Peyer's patch (tissue), 4 donors: ENCODE results near the gene KSR2. TPM values are rescaled to one million over a fixed set of nuclear protein-coding genes. Genes with fewer than 3 reads are reported as not detected.
A peak's percentile ranks its signal among the peaks of the same experiment; 100 is the strongest.

ENCODE experiments used
- DNase-seq, 3 donors: peaks; one replicate each; pipeline ENCODE4 v3.0.0-alpha.2; 2017 to 2019
- H3K27ac ChIP-seq, 4 donors: fragments of 200-600 bp; sonication (generic); one replicate each; pipeline ENCODE4 v1.5.1; 2016 to 2019
- H3K27me3 ChIP-seq, 2 donors: fragments of 200-600 bp; sonication (generic); one replicate each; pipeline ENCODE4 v1.5.1; 2019
- H3K36me3 ChIP-seq, 3 donors: fragments of 200-600 bp; sonication (generic); one replicate each; pipeline ENCODE4 v1.5.1; 2016 to 2019
- H3K4me1 ChIP-seq, 4 donors: fragments of 200-600 bp; sonication (generic); one replicate each; pipeline ENCODE4 v1.5.1; 2016 to 2019
- H3K4me3 ChIP-seq, 4 donors: fragments of 200-600 bp; sonication (generic); 1 replicate in 3 of 4; 2 replicates in 1 of 4; pipeline ENCODE4 v1.5.1; 2016 to 2019; ENCODE audit warnings: mild to moderate bottlenecking in 1 of 4
- H3K9me3 ChIP-seq, 4 donors: fragments of 200-600 bp; sonication (generic); one replicate each; pipeline ENCODE4 v1.5.1; 2016 to 2019; ENCODE audit warnings: mild to moderate bottlenecking in 1 of 4
- POLR2A ChIP-seq, 2 donors: fragments of 450-650 bp; IDR thresholded peaks; one replicate each; pipeline ENCODE4 v1.5.1; 2017; ENCODE audit warnings: antibody characterized with exemption in 2 of 2, mild to moderate bottlenecking in 2 of 2, moderate library complexity in 2 of 2
- total RNA-seq, 4 donors: library from RNA; depleted of rRNA; stranded (reverse); fragments of >200 nt; gene quantifications; one replicate each; pipeline ENCODE4 v1.1.0, GENCODE V29; 2016
- TF ChIP-seq, protein P1 (sequence below), 6 experiments: fragments of 450-650 bp in 4 of 6; fragments of 200-600 bp in 2 of 6; sonication (generic) in 1 of 6; IDR thresholded peaks; one replicate each; pipeline ENCODE4 v1.5.1; 2017 to 2019; ENCODE audit warnings: antibody characterized with exemption in 6 of 6, mild to moderate bottlenecking in 3 of 6, moderate library complexity in 1 of 6

KSR2 gene
- total RNA-seq, 4 donors from 2014 or later: 0.27 to 0.53 (median 0.28) TPM; not detected in 1

DNA sequence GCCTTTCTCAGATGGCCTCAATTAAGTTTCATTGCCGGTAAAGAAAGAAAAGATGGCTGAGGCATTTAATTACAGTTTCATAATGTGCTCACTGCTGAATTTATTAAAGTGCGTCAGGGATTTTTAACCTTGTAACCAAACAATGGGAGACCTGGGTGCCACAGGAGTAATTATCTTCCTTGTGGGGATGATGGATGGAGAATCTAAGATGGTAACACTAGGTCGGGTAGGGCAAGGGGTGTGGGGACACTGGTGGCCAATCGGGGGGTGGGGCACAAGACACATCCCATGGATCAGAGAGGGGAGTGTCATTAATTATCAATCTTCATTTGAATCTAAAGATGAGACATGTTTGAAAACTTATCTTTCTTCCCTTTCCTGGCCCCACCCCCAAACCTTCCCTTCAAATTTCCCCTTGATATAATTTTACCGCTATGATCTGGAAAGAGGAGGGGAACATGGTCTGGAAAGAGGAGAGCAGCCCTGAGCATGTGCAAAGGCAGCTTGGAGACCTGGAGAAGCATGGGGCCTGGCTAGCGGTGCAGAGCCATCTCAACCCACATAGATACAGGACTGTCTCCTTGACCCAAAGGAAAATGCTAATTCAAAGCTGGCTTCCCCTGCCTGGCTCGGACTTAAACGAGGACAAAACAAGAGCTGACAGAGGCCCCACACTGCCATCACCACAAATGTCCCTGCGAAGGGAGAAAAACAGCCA is 376.0 kb downstream of the KSR2 start:
- Histone ChIP-seq H3K4me3 (no peak overlapping the region), H3K27ac (no peak overlapping the region), H3K4me1 (no peaks in the 10 kb centered on the region), H3K9me3 (no peaks in the 10 kb centered on the region), H3K36me3 (no peaks in the 10 kb centered on the region), H3K27me3 (no peaks in the 10 kb centered on the region)
- TF ChIP-seq POLR2A (IDR thresholded peaks at IDR 0.05): no peak
- TF ChIP-seq, protein P1, sequence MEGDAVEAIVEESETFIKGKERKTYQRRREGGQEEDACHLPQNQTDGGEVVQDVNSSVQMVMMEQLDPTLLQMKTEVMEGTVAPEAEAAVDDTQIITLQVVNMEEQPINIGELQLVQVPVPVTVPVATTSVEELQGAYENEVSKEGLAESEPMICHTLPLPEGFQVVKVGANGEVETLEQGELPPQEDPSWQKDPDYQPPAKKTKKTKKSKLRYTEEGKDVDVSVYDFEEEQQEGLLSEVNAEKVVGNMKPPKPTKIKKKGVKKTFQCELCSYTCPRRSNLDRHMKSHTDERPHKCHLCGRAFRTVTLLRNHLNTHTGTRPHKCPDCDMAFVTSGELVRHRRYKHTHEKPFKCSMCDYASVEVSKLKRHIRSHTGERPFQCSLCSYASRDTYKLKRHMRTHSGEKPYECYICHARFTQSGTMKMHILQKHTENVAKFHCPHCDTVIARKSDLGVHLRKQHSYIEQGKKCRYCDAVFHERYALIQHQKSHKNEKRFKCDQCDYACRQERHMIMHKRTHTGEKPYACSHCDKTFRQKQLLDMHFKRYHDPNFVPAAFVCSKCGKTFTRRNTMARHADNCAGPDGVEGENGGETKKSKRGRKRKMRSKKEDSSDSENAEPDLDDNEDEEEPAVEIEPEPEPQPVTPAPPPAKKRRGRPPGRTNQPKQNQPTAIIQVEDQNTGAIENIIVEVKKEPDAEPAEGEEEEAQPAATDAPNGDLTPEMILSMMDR (IDR thresholded peaks at IDR 0.05): no peak
- no peak for DNase-seq

DNA sequence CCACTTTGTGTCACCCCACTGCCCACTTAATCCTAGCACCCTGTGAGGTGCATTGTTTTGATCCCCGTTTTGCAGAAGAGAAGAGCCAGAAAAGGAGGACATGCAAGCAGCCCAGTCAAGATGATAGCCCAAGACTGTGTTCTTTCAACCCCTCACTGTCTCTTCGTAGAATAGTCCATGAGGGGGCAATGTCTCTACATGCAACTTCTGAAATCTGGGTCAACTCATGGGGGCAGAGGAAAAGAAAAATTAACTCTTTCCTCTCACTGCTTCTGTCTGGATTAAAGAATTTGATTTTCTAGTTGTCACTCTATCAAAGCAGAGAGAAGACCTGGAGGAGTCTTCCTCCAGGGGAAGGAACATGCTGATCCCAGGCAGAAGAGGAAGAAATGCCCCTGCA is 377.8 kb downstream of the KSR2 start:
- Histone ChIP-seq H3K36me3 (no peaks in the 10 kb centered on the region), H3K27me3 (no peaks in the 10 kb centered on the region), H3K9me3 (no peaks in the 10 kb centered on the region), H3K4me3 (no peak overlapping the region), H3K4me1 (no peaks in the 10 kb centered on the region), H3K27ac (no peak overlapping the region)
- no peak for DNase-seq
- TF ChIP-seq, protein P1 (IDR thresholded peaks at IDR 0.05): no peak
- TF ChIP-seq POLR2A (IDR thresholded peaks at IDR 0.05): no peak

DNA sequence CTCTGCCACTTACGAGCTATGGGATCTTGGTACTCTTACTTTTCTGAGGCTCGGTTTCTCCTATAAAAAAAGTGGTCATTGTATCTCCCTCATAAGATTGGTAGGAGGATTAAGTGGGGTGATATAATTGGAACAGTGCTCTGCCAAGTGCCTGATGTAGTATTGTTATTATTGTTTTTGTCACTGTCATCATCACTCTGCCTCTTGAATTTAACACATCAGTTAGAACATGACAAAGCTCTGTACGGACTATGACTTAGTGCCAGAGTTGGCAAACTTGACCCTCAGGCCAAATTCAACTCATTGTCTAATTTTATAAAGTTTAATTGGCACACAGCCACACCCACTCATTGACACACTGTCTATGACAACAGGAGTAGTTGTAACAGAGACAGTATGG is 378.4 kb downstream of the KSR2 start:
- Histone ChIP-seq H3K4me3 (no peak overlapping the region), H3K27ac (no peak overlapping the region), H3K9me3 (no peaks in the 10 kb centered on the region), H3K4me1 (no peaks in the 10 kb centered on the region), H3K27me3 (no peaks in the 10 kb centered on the region), H3K36me3 (no peaks in the 10 kb centered on the region)
- no peak for TF ChIP-seq POLR2A (IDR thresholded peaks at IDR 0.05)
- TF ChIP-seq, protein P1 (IDR thresholded peaks at IDR 0.05): no peak
- DNase-seq: no peak

DNA sequence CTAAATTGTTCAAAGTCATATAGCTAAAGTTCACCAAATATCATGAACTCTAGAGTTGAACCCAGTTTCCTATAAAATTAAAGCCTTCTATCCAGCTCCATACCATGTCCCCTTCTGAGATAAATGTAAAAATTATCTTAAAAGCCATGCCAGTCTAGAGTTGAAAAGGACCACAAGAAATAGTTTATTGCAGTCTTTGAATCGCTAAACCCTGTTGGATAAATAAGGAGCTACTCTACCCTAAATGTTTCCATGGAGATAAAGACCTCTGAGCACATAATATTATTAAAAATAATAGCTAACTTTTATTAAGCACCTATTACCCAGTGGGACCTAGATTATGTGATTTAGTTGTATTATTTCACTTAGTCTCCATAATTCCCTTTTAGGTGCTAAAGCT is 379.8 kb downstream of the KSR2 start:
- TF ChIP-seq POLR2A (IDR thresholded peaks at IDR 0.05): no peak
- TF ChIP-seq, protein P1 (IDR thresholded peaks at IDR 0.05): no peak
- Histone ChIP-seq H3K4me3 (no peak overlapping the region), H3K4me1 (no peaks in the 10 kb centered on the region), H3K9me3 (no peaks in the 10 kb centered on the region), H3K36me3 (no peaks in the 10 kb centered on the region), H3K27ac (no peak overlapping the region), H3K27me3 (no peaks in the 10 kb centered on the region)
- DNase-seq: no peak

DNA sequence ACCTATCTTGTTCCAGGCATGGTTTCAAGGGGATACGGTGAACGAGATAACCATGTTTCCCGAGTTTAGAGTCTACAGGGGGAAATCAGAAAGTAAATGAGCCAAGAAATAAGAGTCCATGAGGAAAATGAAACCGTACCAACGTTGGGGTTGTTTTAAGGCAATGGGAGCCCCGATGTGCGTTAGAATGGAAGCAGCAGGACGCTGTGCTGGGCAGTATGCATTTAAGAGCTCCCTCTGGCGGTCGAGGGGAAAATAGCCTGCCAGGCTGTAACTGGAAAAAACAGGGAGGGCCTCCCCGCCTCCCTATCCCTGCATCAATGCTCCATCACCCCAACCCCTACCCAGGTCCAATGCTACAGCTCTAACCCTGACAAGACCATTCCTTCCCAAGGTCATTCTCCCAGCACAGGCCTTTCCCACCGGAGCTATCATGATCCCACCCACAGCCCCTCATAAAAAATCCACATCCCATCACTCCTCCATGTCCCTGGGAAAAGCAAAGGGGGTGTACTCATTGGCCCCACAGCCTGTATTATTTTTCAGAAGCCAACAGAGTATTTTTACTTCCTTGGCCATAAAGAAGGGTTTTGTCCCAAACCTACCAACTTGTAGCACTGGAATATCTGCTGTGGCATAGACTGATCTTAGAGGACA is 381.0 kb downstream of the KSR2 start:
- Histone ChIP-seq H3K36me3 (no peaks in the 10 kb centered on the region), H3K9me3 (no peaks in the 10 kb centered on the region), H3K4me3 (no peak overlapping the region), H3K4me1 (no peaks in the 10 kb centered on the region), H3K27me3 (no peaks in the 10 kb centered on the region), H3K27ac (no peak overlapping the region)
- no peak for TF ChIP-seq POLR2A (IDR thresholded peaks at IDR 0.05)
- TF ChIP-seq, protein P1 (IDR thresholded peaks at IDR 0.05): peak in 4 of 6 experiments; percentile 61 to 75 (median 74)
- DNase-seq: peak; percentile 17 to 78 (median 66)
